ENCODE results near the gene DNPH1.

Gene DNPH1

GRCh38 chr6:43217351-43217750 is 11.9 kb downstream of the DNPH1 start:
- TF ChIP-seq USF1 (IDR thresholded peaks at IDR 0.05) = no peak
- TF ChIP-seq NFIC (IDR thresholded peaks at IDR 0.05) = no peak
- TF ChIP-seq EGR1 (IDR thresholded peaks at IDR 0.05) = no peak
- TF ChIP-seq YY1 (IDR thresholded peaks at IDR 0.05; ENCODE audit: low read depth) = no peak
- no peak for TF ChIP-seq ZBTB7A (IDR thresholded peaks at IDR 0.05; ENCODE audit: low read depth)
- TF ChIP-seq EP300 (IDR thresholded peaks at IDR 0.05; ENCODE audit: borderline replicate concordance) = no peak
- TF ChIP-seq TAF1 (IDR thresholded peaks at IDR 0.05; ENCODE audit: low read depth) = no peak
- TF ChIP-seq CEBPB (IDR thresholded peaks at IDR 0.05) = no peak
- no peak for TF ChIP-seq CREB1 (IDR thresholded peaks at IDR 0.05; ENCODE audit: low read depth)
- TF ChIP-seq FOXM1 (IDR thresholded peaks at IDR 0.05; ENCODE audit: borderline replicate concordance, low read depth) = no peak
- TF ChIP-seq TCF12 (IDR thresholded peaks at IDR 0.05; ENCODE audit: low read depth) = no peak
- TF ChIP-seq TEAD4 (IDR thresholded peaks at IDR 0.05) = no peak
- no peak for TF ChIP-seq MAX (IDR thresholded peaks at IDR 0.05)
- no peak for TF ChIP-seq REST (IDR thresholded peaks at IDR 0.05; ENCODE audit: low read depth)
- TF ChIP-seq RAD21 (IDR thresholded peaks at IDR 0.05; ENCODE audit: low read depth) = no peak

- TF ChIP-seq YY1 (IDR thresholded peaks at IDR 0.05; ENCODE audit: low read depth) (no peak), RAD21 (IDR thresholded peaks at IDR 0.05; ENCODE audit: low read depth) (no peak), TCF12 (IDR thresholded peaks at IDR 0.05; ENCODE audit: low read depth) (no peak)
Measured at GRCh38 chr6:43216200-43216599, 13.1 kb downstream of the DNPH1 start.

GRCh38 chr6:43215066-43215465 is 14.2 kb downstream of the DNPH1 start:
- no peak for TF ChIP-seq TAF1 (IDR thresholded peaks at IDR 0.05; ENCODE audit: low read depth)
- TF ChIP-seq TEAD4 (IDR thresholded peaks at IDR 0.05) = no peak
- no peak for TF ChIP-seq REST (IDR thresholded peaks at IDR 0.05; ENCODE audit: low read depth)
- TF ChIP-seq ZBTB7A (IDR thresholded peaks at IDR 0.05; ENCODE audit: low read depth) = no peak
- no peak for TF ChIP-seq CREB1 (IDR thresholded peaks at IDR 0.05; ENCODE audit: low read depth)
- TF ChIP-seq EGR1 (IDR thresholded peaks at IDR 0.05) = no peak
- no peak for TF ChIP-seq CEBPB (IDR thresholded peaks at IDR 0.05)
- TF ChIP-seq MAX (IDR thresholded peaks at IDR 0.05) = no peak
- TF ChIP-seq FOXM1 (IDR thresholded peaks at IDR 0.05; ENCODE audit: borderline replicate concordance, low read depth) = no peak
- no peak for TF ChIP-seq NFIC (IDR thresholded peaks at IDR 0.05)
- no peak for TF ChIP-seq YY1 (IDR thresholded peaks at IDR 0.05; ENCODE audit: low read depth)
- TF ChIP-seq EP300 (IDR thresholded peaks at IDR 0.05; ENCODE audit: borderline replicate concordance) = no peak
- no peak for TF ChIP-seq RAD21 (IDR thresholded peaks at IDR 0.05; ENCODE audit: low read depth)

- TF ChIP-seq TAF1 (IDR thresholded peaks at IDR 0.05; ENCODE audit: low read depth) (no peak), NFIC (IDR thresholded peaks at IDR 0.05) (no peak), CREB1 (IDR thresholded peaks at IDR 0.05; ENCODE audit: low read depth) (no peak), YY1 (IDR thresholded peaks at IDR 0.05; ENCODE audit: low read depth) (no peak), TEAD4 (IDR thresholded peaks at IDR 0.05) (no peak), RAD21 (IDR thresholded peaks at IDR 0.05; ENCODE audit: low read depth) (no peak), REST (IDR thresholded peaks at IDR 0.05; ENCODE audit: low read depth) (no peak), ZBTB7A (IDR thresholded peaks at IDR 0.05; ENCODE audit: low read depth) (no peak), EP300 (IDR thresholded peaks at IDR 0.05; ENCODE audit: borderline replicate concordance) (no peak), USF1 (IDR thresholded peaks at IDR 0.05) (no peak), MAX (IDR thresholded peaks at IDR 0.05) (no peak), CEBPB (IDR thresholded peaks at IDR 0.05) (no peak), FOXM1 (IDR thresholded peaks at IDR 0.05; ENCODE audit: borderline replicate concordance, low read depth) (no peak), EGR1 (IDR thresholded peaks at IDR 0.05) (no peak), TCF12 (IDR thresholded peaks at IDR 0.05; ENCODE audit: low read depth) (no peak)
Measured at GRCh38 chr6:43213431-43213830, 15.8 kb downstream of the DNPH1 start.
